Dermis blood vessel endothelial cell (primary cell): ENCODE measurements around the gene VSTM2A. TPM values are rescaled to one million over a fixed set of nuclear protein-coding genes. Genes with fewer than 3 reads are reported as not detected.

Source experiments
- total RNA-seq: library from RNA; depleted of rRNA; stranded (reverse); fragments of >200 nt; gene quantifications from 2 replicates; pipeline ENCODE4 v1.2.3, GENCODE V29; 2014

The VSTM2A gene
- total RNA-seq, 1 donor from 2014 or later: not detected

Other genes with a start within 250 kb of the VSTM2A start
- 162 and 618 TPM in 2 replicates for gene SEC61G, start 216.8 kb downstream of the VSTM2A start, total RNA-seq